ENCODE measurements around the gene AP2M1.
A peak's percentile ranks its signal among the peaks of the same experiment; 100 is the strongest.
"Not testable (repeated sequence)": the region's sequence is repeated elsewhere in the genome, so short reads cannot be mapped to it uniquely, and the experiment has no call there.

AP2M1 gene

DNA sequence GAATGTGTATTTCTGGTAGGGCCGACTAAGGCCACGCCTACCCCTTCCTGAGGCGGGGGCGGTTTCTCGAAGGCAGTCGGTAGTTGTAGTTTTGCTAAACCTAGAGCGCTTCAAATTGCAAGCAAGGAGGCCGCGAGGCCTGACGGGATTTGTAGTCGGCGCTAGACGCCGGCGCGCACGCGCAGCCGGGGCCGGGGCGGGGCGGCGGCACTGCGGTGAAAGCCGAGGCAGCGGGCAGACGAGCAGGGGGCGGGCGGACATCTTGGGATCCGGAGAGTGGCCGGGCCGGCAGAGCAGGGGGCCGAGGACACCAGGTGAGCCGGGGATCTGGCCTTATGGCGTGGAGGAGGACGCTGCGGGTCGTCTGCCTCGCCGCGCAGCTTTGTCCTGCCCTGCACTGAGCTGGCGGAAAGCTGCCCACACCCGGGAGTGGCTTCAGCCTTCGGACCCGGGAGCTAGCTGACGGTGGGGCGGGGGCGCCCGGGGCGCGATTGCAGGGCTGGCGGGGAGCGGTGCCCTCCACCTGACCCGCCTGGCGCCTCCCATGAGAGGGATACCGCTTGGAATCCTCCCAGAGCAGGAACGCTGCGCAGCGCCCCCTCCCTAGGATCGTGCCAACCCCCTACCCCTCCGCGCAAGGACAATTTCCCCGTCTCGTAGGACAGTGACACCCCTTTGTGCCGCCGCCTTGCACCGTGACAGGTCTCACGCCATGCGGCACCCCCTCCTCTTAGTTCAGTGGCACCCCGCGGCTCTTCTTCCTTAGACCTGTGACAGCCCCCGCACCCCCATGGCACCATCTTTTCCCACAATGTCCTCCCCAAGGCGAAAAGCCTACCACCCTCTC, at the start of gene AP2M1:
TSS of gene AP2M1 (plus strand) at position 210 of the 847 bp plus-strand sequence. CDS start 2,139 bp downstream, outside the sequence.
- peak; percentile 66 to 99 (median 97) for DNase-seq

DNA sequence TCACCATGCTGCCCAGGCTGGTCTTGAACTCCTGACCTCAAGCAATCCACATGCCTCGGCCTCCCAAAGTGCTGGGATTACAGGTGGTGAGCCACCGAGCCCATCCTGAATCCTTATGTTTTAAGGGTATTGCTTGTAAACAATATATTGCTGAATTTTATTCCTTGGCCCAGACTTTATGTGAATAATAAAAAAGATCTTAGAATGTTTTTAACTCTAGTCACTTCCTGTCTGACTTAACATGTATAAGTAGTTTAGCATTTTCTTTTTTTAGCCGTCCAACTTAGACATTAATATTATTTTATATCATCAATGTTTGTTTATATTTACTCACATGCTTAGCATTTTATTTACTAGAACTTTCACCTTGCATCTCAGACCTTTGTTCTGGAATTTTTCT, 48.6 kb upstream of the AP2M1 start:
- no peak for DNase-seq

DNA sequence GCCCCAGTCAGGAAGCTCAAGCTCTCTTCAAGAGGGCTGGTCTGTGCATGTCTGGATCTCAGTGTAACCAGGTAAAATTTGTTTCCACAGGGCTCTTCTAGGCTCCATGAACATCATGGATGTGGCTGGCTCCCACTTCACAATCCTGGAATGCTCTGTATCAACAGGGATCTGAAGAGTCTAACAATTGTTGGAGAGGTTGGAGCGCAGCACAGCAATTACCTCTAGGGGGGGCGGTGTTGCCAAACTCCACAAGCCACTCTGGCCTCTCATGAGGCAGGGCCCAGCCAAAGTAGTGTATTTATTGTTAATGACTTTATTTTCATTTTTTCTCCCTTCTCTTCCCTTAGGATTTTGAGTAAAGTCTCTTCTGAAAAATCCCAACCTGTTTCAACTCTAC, 45.6 kb upstream of the AP2M1 start:
- no peak for DNase-seq

DNA sequence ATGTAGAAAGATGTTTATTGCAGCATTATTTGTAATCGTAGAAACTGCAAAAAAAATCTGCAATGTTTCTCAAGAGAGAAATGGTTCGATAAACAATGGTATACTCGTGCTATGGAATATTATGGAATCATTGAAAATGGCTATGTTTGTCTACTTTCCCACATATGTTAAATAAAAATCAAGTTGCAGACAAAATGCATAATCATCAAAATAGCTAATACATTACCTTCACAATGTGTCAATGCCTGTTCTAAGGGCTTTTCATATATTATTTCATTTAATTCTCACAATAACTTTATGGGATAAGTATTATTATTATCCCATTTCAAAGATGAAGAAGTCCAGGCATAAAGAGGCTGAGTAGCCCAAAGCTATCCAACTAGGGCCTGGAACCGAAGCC, 41.7 kb upstream of the AP2M1 start:
- no peak for DNase-seq

DNA sequence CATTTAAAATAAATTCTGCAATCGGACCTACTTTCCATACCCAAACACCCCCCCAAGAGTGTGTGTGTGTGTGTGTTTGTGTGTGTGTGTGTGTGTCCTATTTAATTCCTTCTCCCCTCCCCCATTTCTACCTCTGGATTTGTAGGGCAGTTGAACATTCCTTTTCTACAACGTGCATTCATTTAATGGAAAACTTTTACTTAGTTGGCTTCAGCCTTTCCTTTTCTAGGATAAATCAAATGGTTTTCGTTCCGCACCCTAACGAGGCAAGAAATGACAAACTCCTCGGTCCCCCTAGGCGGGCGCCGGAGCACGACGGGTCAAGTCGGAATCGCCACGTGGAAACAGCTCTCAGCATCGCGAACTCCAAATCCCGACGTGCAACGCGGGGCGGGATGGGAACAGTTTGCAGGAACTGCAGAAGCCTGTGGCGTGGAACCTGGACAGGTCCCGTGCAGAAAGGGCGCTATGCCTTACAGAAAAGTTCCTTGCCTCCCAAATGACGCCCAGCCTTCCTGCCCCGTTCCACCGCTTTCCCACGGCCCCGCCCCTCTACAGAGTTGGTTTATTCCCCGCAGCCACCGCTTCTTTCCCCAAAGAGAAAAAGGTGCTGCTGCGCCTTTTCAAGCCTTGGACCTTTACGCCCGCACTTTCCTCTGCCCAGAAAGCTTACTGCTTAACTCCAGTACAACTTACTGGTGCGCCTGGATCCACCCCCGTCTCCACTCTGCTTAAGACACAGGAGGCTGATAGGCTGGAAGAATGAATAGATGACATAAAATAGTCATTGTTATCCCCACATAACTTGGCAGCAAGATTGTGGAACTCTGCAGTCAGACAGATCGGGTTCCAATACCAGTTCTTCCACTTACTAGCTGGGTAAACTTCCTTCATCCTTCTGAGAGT, 40.6 kb upstream of the AP2M1 start:
- DNase-seq, result peak; percentile 30 to 88 (median 74)

DNA sequence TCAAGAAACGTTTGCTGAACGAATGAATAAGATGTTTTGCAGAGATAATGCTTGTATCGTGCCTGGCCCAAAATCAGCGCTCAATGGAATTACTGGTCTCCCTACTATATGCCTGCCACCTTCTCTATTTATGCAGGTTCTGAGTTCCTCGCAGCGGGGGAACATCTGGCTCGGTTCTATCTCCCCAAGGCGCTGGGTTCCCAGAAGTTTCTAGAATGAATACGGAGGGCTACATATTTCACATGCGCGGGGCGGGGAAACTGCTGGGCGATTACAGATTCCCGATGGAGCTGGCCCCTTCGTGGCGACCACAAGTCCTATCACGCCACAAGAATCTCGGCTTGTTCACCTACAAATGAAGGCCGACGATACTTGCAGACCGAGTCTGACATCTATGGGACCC, 39.9 kb upstream of the AP2M1 start:
- peak in 4 of 51 donors; percentile 71 to 86 (median 76) for DNase-seq

DNA sequence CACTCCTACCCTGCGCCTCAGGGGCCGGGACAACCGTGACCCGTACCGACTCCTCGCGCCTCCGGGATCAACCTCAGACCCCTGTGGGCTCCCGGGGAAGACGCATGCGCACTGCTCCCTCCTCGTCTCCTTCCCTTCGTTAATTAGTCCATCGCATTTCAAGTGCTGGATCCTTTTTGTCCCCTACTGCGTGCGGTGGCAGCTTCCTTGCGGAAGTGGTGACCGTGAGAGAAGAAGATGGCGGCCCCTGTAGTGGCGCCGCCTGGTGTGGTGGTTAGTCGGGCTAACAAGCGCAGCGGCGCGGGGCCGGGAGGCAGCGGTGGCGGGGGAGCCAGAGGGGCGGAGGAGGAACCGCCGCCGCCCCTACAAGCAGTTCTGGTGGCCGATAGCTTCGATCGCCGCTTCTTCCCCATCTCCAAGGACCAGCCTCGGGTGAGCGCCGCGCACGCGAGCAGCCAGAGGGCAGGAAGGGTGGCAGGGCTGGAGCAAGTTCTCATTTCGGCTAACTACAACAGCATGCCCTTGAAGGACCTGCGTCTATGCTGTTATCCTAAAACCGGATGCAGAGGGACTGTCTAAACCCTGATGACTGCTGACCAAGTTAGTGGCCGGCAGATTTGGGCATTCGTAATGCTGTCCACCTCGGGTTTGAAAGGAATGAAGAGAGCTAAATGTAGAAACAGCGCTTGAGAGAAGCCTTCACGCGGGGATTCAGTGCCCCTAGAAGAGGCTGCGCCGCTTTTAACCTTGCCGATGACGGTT, 39.3 kb upstream of the AP2M1 start, which contains the start of gene EIF2B5:
TSS of gene EIF2B5 (plus strand) at position 210 of the 762 bp plus-strand sequence. CDS start at position 238, 28 bp downstream.
- DNase-seq, result peak; percentile 60 to 96 (median 89)

DNA sequence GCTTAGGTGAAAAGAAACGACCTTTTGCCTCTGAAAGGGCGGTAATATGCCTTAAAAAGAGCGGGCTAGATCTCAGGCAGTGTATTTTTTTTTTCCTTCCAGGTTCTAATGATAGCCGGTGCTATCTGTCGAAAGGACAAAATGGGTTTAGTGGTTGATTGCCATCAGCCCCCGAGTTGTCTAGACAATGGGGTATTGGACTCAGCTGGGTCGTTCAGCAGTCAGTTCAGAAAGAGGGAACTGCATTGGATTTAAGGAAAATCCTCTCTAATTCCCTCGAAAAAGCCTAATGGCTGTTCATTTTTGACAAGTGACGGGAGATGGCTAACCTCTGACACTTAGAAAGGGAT, 38.8 kb upstream of the AP2M1 start:
- no peak for DNase-seq

DNA sequence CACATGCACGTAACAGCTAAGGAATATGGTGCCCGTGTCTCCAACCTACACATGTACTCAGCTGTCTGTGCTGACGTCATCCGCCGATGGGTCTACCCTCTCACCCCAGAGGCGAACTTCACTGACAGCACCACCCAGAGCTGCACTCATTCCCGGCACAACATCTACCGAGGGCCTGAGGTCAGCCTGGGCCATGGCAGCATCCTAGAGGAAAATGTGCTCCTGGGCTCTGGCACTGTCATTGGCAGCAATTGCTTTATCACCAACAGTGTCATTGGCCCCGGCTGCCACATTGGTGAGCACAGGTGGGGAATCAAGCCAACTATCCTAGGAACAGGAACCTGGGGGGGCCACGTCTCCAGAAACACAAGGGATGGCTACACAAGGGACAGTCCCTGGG, 34.2 kb upstream of the AP2M1 start:
- no peak for DNase-seq

DNA sequence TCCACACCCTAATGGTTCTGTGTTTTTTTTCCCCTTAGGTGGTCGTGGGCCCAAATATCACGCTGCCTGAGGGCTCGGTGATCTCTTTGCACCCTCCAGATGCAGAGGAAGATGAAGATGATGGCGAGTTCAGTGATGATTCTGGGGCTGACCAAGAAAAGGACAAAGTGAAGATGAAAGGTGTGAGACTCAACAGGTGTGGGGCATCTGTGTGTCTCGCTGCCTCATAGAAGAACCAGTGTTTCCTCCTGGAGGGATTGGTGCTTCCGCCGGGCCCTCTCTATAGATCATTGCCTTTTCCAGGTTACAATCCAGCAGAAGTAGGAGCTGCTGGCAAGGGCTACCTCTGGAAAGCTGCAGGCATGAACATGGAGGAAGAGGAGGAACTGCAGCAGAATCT, 32.5 kb upstream of the AP2M1 start:
- DNase-seq, result no peak

DNA sequence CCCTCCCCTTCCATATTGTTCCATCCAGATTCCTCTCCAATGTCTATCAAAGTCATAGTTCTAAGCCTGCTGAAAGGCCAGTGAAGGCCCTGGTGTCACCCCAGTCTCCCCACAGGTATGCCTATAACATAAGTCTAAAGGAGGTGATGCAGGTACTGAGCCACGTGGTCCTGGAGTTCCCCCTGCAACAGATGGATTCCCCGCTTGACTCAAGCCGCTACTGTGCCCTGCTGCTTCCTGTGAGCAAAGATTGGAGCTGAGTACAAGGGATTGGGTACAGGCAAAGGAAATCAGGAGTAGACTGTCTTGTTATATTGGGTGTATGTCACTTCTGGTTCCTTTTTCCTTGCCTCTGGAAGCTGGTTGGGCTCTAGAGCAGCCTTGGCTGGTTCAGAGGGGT, 31.3 kb upstream of the AP2M1 start:
- no peak for DNase-seq

DNA sequence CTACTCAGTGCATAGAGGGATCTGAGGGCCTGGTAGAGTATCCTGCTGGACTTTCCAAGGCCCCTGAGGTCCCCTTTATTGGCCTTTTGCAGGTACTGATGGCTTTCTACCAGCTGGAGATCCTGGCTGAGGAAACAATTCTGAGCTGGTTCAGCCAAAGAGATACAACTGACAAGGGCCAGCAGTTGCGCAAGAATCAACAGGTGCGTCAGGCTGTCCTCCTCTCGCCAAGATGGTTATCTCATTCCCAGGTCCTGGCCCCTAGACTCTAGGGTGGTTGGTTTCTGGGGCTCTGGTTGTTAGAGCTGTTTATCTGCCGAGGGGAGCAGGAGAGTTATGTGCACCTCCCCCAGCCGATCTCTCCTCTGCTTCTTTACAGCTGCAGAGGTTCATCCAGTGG, 30.1 kb upstream of the AP2M1 start:
- no peak for DNase-seq

DNA sequence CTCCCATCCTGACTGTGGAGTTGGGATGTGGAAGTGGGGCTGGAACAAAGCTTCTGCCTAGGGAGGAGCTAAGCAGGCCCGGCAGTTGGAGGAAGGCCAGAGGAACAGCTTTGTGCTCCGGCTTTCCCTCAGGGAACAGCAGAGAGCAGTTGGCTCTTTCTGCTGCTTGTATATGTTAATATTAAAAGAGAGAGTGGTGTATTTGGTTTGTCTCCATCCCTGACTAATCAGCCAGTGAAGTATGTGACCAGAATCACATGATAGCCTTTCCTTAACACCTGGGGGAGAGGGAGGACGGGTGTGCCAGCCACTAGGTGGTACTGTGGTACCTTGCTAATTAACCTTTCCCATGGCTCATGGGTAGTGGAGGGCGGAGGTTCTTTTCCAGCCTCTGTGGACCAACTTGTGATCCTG, 29.5 kb upstream of the AP2M1 start:
- peak in 9 of 51 donors; percentile 3 to 42 (median 13) for DNase-seq

DNA sequence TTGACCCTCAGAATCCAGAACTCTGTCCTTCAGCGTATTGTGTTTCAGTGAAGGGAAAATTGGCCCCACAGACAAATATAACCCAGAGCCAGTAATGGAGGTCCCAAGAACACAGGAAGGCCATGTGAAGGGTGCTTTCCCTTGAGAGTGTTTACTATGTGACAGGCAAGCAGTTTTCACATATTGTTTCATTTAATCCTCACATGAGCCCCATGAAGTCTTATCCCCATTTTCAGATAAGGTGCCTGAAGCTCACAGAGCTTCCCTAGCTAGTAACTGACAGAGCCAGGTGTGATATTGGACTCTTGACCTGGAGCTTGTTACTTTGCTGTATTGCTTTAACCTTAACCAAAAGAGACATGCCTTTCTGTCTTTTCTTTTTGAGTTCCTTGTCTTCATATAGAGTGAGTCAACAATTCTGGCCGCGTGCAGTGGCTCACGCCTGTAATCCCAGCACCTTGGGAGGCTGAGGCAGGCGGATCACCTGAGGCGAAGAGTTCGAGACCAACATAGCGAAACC, 28.8 kb upstream of the AP2M1 start:
- no peak for DNase-seq

DNA sequence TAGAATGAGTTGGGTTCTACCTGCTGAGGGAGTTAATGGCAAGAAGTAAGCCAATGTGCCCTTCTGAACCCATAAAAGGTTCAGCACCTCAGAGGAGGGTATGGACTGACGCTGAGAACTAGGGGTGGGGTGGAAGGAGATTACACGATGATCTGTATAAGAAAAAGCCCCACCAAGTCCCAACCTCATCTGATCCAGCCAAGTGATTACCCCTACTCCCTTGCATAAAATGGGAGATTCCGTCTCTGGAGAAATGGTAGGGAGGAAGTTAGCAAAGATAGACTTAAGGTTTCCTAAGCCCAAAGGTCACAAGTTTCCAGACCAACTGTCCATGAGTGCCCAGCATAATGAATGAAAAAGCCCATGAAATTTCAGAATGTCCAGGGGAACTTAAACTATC, 26.6 kb upstream of the AP2M1 start:
- no peak for DNase-seq

DNA sequence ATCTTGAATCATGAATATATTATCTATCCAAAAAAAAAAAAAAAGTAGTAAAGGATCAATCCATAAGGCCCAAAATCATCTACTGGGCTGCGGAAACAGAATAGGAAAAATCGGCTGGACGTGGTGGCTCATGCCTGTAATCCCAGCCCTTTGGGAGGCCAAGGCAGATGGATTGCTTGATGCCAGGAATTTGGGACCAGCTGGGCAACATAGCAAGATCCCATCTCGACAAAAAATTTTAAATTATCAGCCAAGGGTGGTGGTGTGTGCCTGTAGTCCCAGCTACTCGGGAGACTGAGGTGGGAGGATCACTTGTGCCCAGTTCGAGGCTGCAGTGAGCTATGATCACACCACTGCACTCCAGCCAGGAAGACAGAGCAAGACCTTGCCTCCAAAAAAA, 25.5 kb upstream of the AP2M1 start:
- no peak for DNase-seq

DNA sequence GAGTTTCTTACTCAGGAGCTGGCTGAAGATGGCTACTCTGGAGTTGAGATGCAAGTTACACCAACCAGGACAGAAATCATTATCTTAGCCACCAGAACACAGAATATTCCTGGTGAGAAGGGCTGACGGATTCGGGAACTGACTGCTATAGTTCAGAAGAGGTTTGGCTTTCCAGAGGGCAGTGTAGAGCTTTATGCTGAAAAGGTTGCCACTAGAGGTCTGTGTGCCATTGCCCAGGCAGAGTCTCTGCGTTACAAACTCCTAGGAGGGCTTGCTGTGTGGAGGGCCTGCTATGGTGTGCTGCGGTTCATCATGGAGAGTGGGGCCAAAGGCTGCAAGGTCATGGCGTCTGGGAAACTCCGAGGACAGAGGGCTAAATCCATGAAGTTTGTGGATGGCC, 24.9 kb upstream of the AP2M1 start:
- not testable (repeated sequence) for DNase-seq

DNA sequence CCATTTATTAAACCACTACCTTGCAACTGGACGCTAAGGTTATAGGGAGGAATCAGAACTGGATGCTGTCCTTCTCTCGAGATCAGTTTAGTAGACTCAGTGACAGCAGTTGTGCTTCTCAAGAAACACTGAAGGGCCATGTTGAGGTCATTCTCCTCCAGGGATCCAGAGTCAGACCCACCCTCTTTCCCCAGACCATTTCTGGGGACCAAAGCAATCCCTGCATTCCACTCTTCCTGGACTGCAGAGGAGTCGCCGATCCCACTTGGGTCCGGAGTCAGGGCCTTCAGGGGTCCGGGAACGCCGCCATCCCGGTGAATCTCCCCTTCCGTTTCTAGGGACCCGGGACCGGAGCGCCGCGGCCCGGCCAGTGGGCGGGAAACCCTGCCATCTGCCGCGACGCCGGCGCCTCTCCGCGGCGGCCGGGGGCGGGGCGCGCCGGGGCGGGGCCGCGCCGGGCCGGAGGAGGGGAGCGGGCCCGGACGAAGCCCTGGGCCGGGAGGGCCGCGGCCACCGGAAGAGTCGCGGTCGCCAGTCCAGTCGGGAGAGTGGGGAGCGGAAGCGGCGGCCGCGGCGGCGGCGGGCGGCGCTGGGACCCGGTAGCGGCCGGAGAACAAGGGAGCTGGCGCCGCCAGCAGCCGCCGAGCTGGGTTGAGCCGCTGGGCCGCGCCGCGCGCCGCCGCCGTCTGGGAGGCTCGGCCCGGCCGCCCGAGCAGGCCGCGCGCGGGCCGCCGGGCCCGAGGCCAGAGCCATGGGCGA, 19.6 kb upstream of the AP2M1 start, which contains the start of gene DVL3:
TSS of gene DVL3 (plus strand) at position 493 of the 759 bp plus-strand sequence. CDS start at position 752, 259 bp downstream.
- DNase-seq, result peak in 49 of 51 donors; percentile 4 to 78 (median 51)

DNA sequence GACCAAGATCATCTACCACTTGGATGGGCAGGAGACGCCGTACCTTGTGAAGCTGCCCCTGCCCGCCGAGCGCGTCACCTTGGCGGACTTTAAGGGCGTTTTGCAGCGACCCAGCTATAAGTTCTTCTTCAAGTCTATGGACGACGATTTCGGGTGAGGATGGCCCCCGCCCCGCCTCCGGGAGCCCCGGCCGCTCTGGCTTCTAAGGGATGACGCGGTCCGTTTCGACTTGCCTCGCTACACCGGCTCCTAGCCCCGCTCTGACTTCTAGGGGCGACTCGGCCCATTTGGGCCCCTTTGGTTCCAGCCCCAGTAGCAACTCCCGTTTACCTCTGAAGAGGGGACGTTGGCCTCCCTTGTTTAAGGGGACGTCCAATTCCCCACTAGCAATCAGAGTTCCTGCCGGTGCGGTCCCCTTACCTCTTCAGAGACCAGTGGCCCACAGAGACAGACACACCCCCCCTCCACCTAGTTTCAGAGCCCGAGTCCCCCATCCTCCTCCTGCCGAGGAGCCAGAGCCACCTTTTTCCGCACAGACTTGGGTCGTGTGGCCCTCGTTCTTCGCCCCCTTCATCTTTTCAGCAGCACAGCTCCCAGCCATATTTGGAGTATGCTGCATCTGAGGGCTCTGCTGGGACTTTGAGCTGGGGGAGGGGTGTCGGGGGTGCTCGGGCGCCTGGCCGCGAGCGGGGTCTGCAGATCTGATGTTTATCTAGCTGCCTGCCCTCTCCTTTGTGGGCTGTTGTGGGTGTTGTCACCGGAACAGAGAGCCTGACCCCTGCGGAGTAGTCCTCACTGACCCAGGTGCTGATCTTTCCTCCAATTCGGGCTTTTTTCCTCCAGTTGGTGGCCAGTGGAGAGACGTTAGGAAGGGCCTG, 18.8 kb upstream of the AP2M1 start:
- peak in 28 of 51 donors; percentile 16 to 76 (median 47) for DNase-seq

Data from hypothalamus (tissue), 51 donors.